Kidney (tissue), 14 donors: ENCODE data around the gene MRPS24. TPM values are rescaled to one million over a fixed set of nuclear protein-coding genes. Genes with fewer than 3 reads are reported as not detected.
"Not testable (repeated sequence)": the region's sequence is repeated elsewhere in the genome, so short reads cannot be mapped to it uniquely, and the experiment has no call there.

ENCODE experiments used
- DNase-seq, 5 donors: peaks; one replicate each; pipeline ENCODE4 v3.0.0-alpha.2; 2013 to 2020
- FAIRE-seq: peaks from 2 replicates; lab custom pipeline; 2012; peaks lifted over from hg19 to GRCh38; lab: Jason Lieb, UNC
- H3K27ac ChIP-seq, 2 donors: one replicate each; pipeline ENCODE4 v1.7.0; 2013; ENCODE audit warnings: low read depth in 2 of 2, low read length in 2 of 2, inconsistent platforms in 1 of 2
- H3K27me3 ChIP-seq: one replicate; pipeline ENCODE4 v1.7.1; 2013; ENCODE audit warnings: low read length, inconsistent platforms; ENCODE audit not compliant: control insufficient read depth, insufficient read depth
- H3K36me3 ChIP-seq, 3 donors: one replicate each; pipeline versions ENCODE4 v1.7.0 to v1.7.1; 2013; ENCODE audit warnings: low read length in 3 of 3, control low read depth in 1 of 3, inconsistent platforms in 1 of 3; ENCODE audit not compliant: insufficient read depth in 3 of 3, control insufficient read depth in 2 of 3
- H3K4me1 ChIP-seq, 3 donors: one replicate each; pipeline versions ENCODE4 v1.7.0 to v1.7.1; 2013; ENCODE audit warnings: low read length in 3 of 3, inconsistent platforms in 1 of 3, low read depth in 1 of 3; ENCODE audit not compliant: control insufficient read depth in 2 of 3, insufficient read depth in 2 of 3
- H3K4me3 ChIP-seq, 3 donors: one replicate each; pipeline versions ENCODE4 v1.7.0 to v1.8.1; 2013; ENCODE audit warnings: low read length in 3 of 3, control low read depth in 1 of 3, inconsistent platforms in 1 of 3
- H3K9ac ChIP-seq, 3 donors: one replicate each; pipeline versions ENCODE4 v1.7.0 to v1.7.1; 2013; ENCODE audit warnings: low read length in 3 of 3, control low read depth in 1 of 3, inconsistent platforms in 1 of 3
- H3K9me3 ChIP-seq, 3 donors: one replicate each; pipeline versions ENCODE4 v1.7.0 to v1.7.1; 2013; ENCODE audit warnings: low read length in 3 of 3, control low read depth in 1 of 3, inconsistent platforms in 1 of 3; ENCODE audit not compliant: control insufficient read depth in 2 of 3, insufficient read depth in 1 of 3
- CTCF ChIP-seq: IDR thresholded peaks from 3 replicates; pipeline ENCODE4 v1.5.1; 2012; ENCODE audit warnings: mild to moderate bottlenecking, moderate library complexity, borderline replicate concordance; ENCODE audit not compliant: insufficient read depth; ENCODE audit errors: extremely low read depth
- intact Hi-C: fragments of 100-400 bp; cut with DNase I; formaldehyde crosslinking; loops from one replicate; pipeline ENCODE4 v1.11.1; 2022
- polyA plus RNA-seq: library from polyadenylated mRNA; stranded (reverse); fragments of 350-450 nt; fragmentation: Illumina TruSeq; extraction: RNeasy Lipid Tissue Mini Kit (QIAGEN cat#74804); gene quantifications from one replicate; pipeline ENCODE4 v1.2.3, GENCODE V29; 2014; ENCODE audit warnings: low read depth, low replicate concordance; ENCODE audit not compliant: insufficient read depth
- total RNA-seq: library from RNA; stranded (reverse); fragmentation: NEBNext Ultra II Directional; extraction: Animal tissue kit (Norgen Biotek cat#: 25700); gene quantifications from one replicate; pipeline ENCODE4 v1.2.1, GENCODE V29; 2021
- donor health status: control.
- donor health status: control.
- donor health status: control.
- donor health status: control.
- donor health status: control.
- donor health status: DM: yes; HTN: yes; CAD: no.
- donor health status: Normal renal cell carcinoma (clear cell type).

Gene MRPS24
- total and polyA plus RNA-seq, 2 donors from 2014 or later = 71.2 to 276 TPM

- peak overlapping the region; percentile 8 to 63 (median 34) for H3K4me3 ChIP-seq
- intact Hi-C loops = no loop called here
These were observed 31.1 kb downstream of the MRPS24 start for GRCh38 chr7:43838201-43838658.

GRCh38 chr7:43834463-43835251, 34.7 kb downstream of the MRPS24 start:
- Histone ChIP-seq H3K27ac (no peak overlapping the region), H3K9ac (no peak overlapping the region), H3K4me1 (no peaks in the 10 kb centered on the region), H3K36me3 (no peaks in the 10 kb centered on the region), H3K27me3 (no peaks in the 10 kb centered on the region), H3K9me3 (no peaks in the 10 kb centered on the region), H3K4me3 (peak overlapping the region in 2 of 3 donors; percentile 43 to 75)
- FAIRE-seq (no peak), DNase-seq (peak in 1 of 5 donors; percentile 24)
- intact Hi-C loops = no loop called here
- no peak for TF ChIP-seq CTCF

More at GRCh38 chr7:43838201-43838658, 31.1 kb downstream of the MRPS24 start:
- Histone ChIP-seq H3K36me3 (no peaks in the 10 kb centered on the region), H3K9ac (peak overlapping the region in 2 of 3 donors; percentile 47 to 63), H3K27me3 (no peaks in the 10 kb centered on the region), H3K4me1 (no peaks in the 10 kb centered on the region), H3K27ac (no peak overlapping the region), H3K9me3 (no peaks in the 10 kb centered on the region)
- no peak for FAIRE-seq
- DNase-seq = peak in 2 of 5 donors; percentile 8 to 9
- TF ChIP-seq CTCF = no peak

- DNase-seq, intact Hi-C loops, H3K27ac ChIP-seq, H3K9ac ChIP-seq, FAIRE-seq, H3K9me3 ChIP-seq, H3K4me3 ChIP-seq, H3K36me3 ChIP-seq, H3K4me1 ChIP-seq, H3K27me3 ChIP-seq: not testable (repeated sequence)
These were observed 38.4 kb downstream of the MRPS24 start for GRCh38 chr7:43830917-43831316.

GRCh38 chr7:43825391-43825808, 43.9 kb downstream of the MRPS24 start:
- Histone ChIP-seq H3K9ac (no peak overlapping the region), H3K27ac (no peak overlapping the region), H3K27me3 (no peaks in the 10 kb centered on the region), H3K4me3 (no peak overlapping the region), H3K9me3 (no peaks in the 10 kb centered on the region), H3K36me3 (no peaks in the 10 kb centered on the region), H3K4me1 (peaks cover 0 to 2% (median 0%) of the 10 kb centered on the region in 3 donors)
- TF ChIP-seq CTCF = no peak
- intact Hi-C loops = no loop called here
- peak in 1 of 5 donors; percentile 64 for DNase-seq
- no peak for FAIRE-seq
